HG03575 (cell line): ENCODE data around the gene FHIP1B.

Experiments
- ATAC-seq: cut with Tn5 transposase; IDR thresholded peaks from one replicate; pipeline ENCODE4 v1.9.1; 2021; ENCODE audit not compliant: unreplicated experiment, insufficient number of reproducible peaks, low FRiP score; ENCODE audit errors: extremely low read depth

Gene FHIP1B

DNA sequence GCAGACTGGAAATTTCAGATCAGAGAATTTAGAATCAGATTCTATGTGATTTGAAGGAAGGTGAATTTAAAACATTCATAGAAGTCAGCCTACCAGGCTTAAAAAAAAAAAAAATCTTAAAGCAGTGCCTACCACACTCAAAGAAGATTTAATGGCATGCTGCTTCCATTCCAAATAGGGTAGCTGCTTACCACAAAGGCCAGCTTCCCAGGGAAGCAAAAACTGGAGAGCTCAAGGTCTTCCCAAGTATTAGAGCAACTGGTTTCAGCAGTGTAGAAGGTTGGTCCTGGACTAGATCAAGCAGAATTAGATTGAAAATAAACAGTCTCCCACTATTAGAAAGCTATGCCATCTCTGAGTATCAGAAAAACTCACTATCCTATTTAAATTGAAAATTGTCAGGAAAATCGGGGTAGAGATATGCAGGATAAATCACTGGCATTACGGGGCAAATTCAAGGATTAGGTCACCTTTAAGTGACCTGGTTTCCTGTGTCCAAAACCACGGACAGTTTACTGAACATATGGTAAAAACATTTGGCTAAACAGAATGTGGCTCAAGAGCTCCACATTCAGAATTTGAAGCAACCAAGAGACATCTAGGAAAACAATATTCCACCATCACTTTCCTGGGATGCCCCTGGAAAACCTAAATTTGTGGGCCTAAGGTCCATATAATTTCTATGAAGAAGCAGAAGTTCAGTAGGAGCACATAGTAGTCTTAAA, 27.8 kb downstream of the FHIP1B start:
- no peak for ATAC-seq

DNA sequence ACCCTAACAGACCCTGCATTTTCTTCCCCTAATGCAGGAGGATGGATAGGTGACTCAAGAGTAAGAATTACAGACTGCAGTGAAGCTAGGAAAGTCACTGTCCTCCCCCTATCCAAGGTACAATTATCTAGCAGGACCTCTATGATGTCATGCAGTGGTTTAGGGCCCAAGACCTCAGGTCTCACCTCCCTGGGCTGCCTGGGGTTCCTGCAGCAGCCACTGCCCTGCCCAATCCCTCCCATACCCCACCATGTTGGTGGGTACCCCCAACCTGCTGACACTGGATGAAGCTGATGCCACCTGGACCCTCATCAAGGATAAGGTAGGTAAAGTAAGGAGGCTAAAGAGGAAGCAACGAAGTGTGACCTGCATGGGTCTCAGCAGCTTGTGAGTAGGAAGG, 29.1 kb downstream of the FHIP1B start, which contains the start of gene C11orf42:
TSS of gene C11orf42 (plus strand) at position 192 of the 400 bp plus-strand sequence. CDS start at position 251, 59 bp downstream.
- ATAC-seq, result no peak

DNA sequence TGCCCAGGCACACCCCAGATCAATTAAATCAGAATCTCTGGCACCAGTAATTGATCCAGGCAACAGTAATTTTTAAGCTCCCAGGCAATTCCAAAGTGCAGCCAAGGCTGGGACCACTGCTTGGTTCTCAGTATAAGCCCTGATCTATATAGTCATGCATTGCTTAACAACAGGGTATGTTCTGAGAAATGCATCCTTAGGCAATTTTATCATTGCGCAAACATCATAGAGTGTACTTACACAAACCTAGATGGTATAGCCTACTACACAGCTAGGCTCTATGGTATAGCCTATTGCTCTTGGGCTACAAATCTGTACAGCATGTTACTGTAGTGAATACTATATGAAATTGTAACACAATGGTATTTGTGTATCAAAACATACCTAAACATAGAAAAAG, 29.7 kb downstream of the FHIP1B start:
- no peak for ATAC-seq

DNA sequence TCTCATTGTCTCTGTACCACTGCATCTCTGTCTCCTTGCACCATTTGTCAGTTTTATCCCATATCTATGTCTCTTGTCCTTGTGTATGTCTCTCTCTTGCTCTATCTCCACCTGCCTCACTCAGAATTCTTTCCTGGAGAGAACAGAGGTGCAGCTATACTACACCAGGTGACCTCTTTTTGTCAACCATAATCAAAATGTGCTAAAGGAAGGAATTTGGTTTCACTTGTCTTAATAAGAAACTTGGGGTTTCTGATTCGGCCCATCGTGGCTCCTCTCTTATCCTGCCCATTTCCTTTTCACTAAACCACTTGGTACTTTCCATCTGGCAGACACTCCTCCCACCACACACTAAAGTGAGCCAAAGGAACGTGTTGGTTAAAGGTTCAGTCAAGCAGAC, 31.1 kb downstream of the FHIP1B start:
- no peak for ATAC-seq

DNA sequence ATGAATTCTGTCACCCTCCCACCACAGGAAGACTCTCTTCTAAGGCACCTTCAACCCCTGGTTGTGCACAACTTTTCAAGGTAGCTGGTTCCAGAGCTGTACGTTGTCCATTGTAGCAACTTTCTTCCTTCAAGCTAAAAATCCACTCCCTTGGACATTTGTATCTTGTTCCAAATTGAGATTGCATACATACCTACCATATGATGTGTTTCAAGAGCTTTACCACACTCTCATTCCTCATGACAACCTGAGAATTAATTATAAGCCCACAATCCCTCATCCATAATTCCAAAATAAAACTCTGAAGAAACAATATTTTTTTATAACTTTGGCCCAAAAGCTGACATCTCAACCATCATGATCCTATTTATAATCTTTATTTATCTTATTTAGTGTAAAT, 32.4 kb downstream of the FHIP1B start:
- ATAC-seq, result no peak

DNA sequence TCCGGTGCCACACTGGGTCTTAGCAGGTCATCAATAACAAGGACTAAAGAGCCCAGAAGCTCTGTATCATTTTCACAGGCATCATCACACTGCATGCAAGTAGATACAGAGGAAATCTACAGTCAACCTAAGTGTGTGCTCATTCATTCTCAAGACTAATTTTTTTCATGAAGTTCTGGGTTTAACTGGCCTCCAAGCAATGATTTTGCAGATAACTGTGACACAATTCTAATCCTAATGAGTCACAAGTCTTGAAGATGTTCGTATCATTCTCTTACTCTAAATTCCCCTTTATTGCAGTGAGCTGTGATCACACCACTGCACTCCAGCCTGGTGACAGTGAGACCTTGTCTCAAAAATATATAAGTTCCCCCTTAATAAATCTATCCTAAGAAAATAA, 33.0 kb downstream of the FHIP1B start:
- no peak for ATAC-seq

DNA sequence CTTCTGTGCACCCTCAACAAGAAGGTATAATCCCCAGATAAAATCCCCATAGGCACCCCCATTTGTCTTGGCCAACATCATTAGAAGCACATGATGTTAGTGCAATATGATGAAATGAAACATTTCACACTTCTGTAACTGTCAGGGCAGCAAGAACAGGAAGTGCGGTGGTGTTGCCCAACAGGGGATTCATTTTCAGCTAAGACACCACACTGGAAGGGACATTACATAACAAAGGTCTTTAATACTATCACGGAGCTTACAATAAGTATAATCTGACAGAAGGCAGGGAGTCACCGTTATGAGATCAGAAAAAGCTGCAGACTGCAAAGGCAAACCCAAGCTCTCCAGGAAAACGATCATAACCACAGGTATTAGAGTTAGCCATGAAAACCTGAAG, 33.5 kb downstream of the FHIP1B start:
- ATAC-seq, result no peak

DNA sequence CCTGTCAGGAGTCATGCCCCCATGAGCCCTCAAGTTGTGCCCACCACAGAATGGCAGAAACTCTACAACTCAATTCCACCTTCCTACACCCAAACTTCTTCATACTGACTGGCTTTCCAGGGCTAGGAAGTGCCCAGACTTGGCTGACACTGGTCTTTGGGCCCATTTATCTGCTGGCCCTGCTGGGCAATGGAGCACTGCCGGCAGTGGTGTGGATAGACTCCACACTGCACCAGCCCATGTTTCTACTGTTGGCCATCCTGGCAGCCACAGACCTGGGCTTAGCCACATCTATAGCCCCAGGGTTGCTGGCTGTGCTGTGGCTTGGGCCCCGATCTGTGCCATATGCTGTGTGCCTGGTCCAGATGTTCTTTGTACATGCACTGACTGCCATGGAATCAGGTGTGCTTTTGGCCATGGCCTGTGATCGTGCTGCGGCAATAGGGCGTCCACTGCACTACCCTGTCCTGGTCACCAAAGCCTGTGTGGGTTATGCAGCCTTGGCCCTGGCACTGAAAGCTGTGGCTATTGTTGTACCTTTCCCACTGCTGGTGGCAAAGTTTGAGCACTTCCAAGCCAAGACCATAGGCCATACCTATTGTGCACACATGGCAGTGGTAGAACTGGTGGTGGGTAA, 35.1 kb downstream of the FHIP1B start, which contains the start of gene OR52W1:
TSS of gene OR52W1 (plus strand) at position 51 of the 637 bp plus-strand sequence. CDS start at position 51, 0 bp downstream.
- ATAC-seq, result no peak

DNA sequence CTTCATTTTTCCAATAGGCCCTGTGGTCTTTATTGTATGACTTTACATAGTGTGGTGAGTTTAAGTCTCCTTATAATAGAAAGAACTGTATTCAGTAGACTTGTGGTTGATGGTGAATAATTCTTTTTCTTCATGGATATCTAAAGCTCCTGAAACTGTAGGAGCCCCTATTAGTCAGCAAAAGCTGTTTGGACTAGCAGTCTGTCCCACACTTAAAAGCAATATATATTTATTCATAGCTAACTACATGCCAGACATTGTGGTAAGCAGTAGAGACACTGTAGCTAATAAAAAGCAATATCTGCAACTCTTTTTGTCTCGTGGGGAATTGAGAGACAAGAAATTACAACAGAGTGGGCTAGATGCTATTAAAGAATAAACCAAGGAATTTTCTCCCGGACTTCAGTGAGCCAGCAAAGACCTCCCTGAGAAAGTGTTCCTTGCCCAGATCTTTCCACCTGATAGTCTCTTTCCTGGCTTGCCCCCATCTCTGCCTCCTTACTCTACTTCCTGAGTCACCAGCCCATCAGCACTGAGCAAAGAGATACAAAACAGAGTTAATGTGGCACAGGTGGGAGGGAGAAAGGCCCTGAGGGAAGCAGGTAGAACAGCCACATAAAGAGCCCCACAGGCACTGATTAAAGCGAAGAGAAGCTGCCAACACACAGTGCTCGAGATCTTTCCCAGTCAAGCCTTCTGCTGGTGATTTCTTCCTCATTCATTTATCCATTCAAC, 36.8 kb downstream of the FHIP1B start:
- no peak for ATAC-seq

DNA sequence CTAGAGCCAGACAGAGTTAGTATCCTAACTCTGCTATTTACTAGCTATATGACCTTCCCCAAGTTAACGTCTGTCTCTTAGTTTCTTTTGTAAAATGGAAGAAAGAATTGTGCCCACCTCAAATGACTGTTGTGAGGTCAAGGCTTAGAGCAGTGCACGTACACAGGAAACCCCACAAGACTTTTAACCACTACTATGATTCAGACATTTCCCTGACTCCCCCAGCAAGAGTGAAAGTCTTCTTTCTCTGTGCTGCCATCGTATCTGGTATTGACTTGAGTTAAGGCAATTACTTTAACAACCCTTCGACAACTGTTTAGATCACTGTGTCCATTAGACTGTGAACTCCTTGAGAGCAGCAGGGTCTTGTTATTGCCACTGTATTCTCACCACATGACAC, 38.0 kb downstream of the FHIP1B start:
- ATAC-seq, result no peak

DNA sequence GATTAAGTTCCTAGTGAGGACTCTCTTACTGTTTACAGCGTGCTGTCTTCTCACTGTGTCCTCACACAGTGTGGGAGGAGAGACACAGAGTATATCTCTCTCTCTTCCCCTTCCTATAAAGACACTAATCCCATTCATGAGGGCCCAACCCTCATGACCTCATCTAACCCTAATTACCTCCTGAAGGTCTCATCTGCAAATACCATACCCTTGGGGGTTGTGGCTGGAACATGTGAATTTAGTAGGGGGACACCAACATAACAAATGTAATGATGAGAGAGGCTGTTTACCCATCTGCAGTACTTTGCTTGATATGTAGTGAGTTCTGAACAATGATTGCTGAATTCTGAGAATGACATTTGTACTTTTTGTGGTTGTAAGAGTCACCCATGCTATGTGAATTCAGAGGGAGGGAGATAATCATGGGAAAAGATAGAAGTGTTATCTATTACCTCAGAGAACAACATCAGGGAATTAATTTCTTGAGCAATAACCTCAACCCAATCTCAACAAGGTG, 40.3 kb downstream of the FHIP1B start:
- no peak for ATAC-seq

DNA sequence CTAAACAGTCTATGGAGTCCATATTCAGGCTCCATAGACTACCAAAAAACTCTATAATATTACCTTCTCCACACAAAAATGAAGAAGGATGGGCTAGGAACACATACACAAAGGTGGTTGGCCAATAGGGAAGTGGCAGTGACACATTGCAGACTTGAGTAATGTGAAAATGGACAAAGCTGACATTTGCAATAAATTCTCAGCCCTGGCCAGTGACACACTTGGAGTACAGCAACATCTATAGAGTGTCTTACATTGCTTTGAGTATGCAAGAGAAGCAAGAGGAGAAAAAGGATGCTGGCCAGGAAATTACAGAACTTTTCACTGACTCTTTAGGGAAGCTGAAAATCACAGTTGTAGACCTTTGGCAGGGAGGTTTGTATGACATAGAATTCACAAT, 42.7 kb downstream of the FHIP1B start:
- ATAC-seq, result no peak

DNA sequence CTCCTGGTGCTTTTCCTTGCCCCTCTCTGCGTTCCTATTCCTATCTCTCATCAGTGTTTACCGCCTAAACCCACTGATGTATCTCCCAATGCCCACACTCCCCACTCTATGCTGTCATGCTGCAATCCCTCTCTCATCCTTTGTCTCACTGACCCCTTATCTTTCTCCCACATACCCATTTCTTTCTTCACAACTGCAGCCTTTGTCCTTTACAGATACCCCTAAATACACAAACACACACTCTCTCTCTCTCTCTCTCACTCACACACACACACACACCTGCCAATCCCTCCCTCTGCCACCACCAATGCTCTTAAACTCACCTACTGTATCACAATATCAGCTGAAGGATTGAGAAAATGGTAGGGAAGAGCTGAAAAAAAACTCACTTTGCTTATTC, 59.0 kb downstream of the FHIP1B start:
- no peak for ATAC-seq

DNA sequence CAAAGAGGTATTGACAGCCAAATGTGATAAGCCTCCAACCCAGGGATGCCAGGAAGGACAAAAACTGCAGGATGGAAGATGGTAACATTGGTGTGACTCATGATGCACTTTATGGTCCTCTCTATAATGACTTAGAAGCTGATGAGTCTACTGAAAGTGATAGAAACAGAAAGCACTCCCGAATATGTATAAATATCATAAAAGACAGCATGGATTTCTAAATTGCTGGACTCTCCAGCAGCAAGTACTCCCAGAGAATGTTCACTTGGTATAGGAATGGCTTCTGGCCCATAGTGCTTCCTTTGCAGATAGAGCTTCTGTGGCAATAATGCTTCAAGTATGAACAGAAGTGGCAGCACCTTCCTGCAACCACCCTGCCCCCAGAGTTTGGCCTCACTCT, 64.2 kb downstream of the FHIP1B start, which contains the start of gene OR52B2:
TSS of gene OR52B2 (minus strand) at position 101 of the 400 bp plus-strand sequence. CDS start at position 101, 0 bp downstream.
- no peak for ATAC-seq
